HEK293 (cell line): ENCODE data around the gene EXOSC6.
A peak's percentile ranks its signal among the peaks of the same experiment; 100 is the strongest.
"Not testable (repeated sequence)": the region's sequence is repeated elsewhere in the genome, so short reads cannot be mapped to it uniquely, and the experiment has no call there.

Source experiments
- CTCF ChIA-PET: fragments of 350-600 bp; formaldehyde crosslinking; extraction: SDS; loops from one replicate; lab custom pipeline; 2021; ENCODE audit warnings: antibody characterized with exemption; lab: Yijun Ruan, JAX
- POLR2A ChIA-PET: fragments of 300-600 bp; formaldehyde crosslinking; extraction: SDS; loops from one replicate; lab custom pipeline; 2020; ENCODE audit warnings: antibody characterized with exemption, inconsistent platforms; lab: Yijun Ruan, JAX
- H3K27ac ChIP-seq: fragments of 200-500 bp; sonication (Bioruptor generic); 2 replicates; pipeline ENCODE4 v1.5.1; 2014; ENCODE audit warnings: low read depth, low read length, control low read depth, inconsistent platforms; ENCODE audit errors: extremely low read depth
- H3K36me3 ChIP-seq, 2 experiments: fragments of 200-500 bp in 1 of 2; sonication (Bioruptor generic) in 1 of 2; 1 replicate in 1 of 2; 2 replicates in 1 of 2; pipeline ENCODE4 v1.5.1; 2014 to 2017; ENCODE audit warnings: inconsistent platforms in 2 of 2, low read length in 2 of 2; ENCODE audit not compliant: control insufficient read depth in 2 of 2, insufficient read depth in 1 of 2
- H3K4me1 ChIP-seq: fragments of 200-500 bp; sonication (Bioruptor generic); 2 replicates; pipeline ENCODE4 v1.5.1; 2014; ENCODE audit warnings: mild to moderate bottlenecking, low read length, inconsistent platforms; ENCODE audit not compliant: control insufficient read depth, insufficient read depth
- H3K4me3 ChIP-seq: 2 replicates; pipeline ENCODE4 v1.5.1; 2011; ENCODE audit warnings: low read depth, mild to moderate bottlenecking, control low read depth, low read length, moderate library complexity
- H3K9me3 ChIP-seq: fragments of 200-500 bp; sonication (Bioruptor generic); 2 replicates; pipeline ENCODE4 v1.5.1; 2014; ENCODE audit warnings: low read depth, low read length, inconsistent platforms; ENCODE audit not compliant: control insufficient read depth, insufficient read depth
- GLIS1 ChIP-seq: fragments of 450-650 bp; formaldehyde crosslinking; IDR thresholded peaks from 2 replicates; pipeline ENCODE4 v1.5.1; 2016; ENCODE audit warnings: missing biosample characterization, missing genetic modification characterization
- GLIS2 ChIP-seq: fragments of 450-650 bp; formaldehyde crosslinking; IDR thresholded peaks from 2 replicates; pipeline ENCODE4 v1.5.1; 2016; ENCODE audit warnings: missing biosample characterization, missing genetic modification characterization
- IKZF3 ChIP-seq: fragments of 450-650 bp; IDR thresholded peaks from 2 replicates; pipeline ENCODE4 v1.5.0; 2018; ENCODE audit warnings: missing biosample characterization, mild to moderate bottlenecking, missing genetic modification characterization, moderate library complexity
- SALL2 ChIP-seq: fragments of 450-650 bp; formaldehyde crosslinking; IDR thresholded peaks from 2 replicates; pipeline ENCODE4 v1.5.0; 2017; ENCODE audit warnings: missing biosample characterization, mild to moderate bottlenecking, missing genetic modification characterization, borderline replicate concordance
- SP7 ChIP-seq: fragments of 450-650 bp; formaldehyde crosslinking; IDR thresholded peaks from 2 replicates; pipeline ENCODE4 v1.5.1; 2016; ENCODE audit warnings: missing biosample characterization, missing genetic modification characterization
- ZBTB11 ChIP-seq: fragments of 450-650 bp; formaldehyde crosslinking; conservative IDR thresholded peaks from 2 replicates; pipeline ENCODE4 v1.5.1; 2016; ENCODE audit warnings: low read depth, missing biosample characterization, missing genetic modification characterization
- ZFHX2 ChIP-seq: fragments of 450-650 bp; formaldehyde crosslinking; conservative IDR thresholded peaks from 2 replicates; pipeline ENCODE4 v1.5.1; 2016; ENCODE audit warnings: missing biosample characterization, missing genetic modification characterization
- ZNF10 ChIP-seq: fragments of 450-650 bp; formaldehyde crosslinking; IDR thresholded peaks from 2 replicates; pipeline ENCODE4 v1.5.1; 2017; ENCODE audit warnings: missing biosample characterization, missing genetic modification characterization
- ZNF16 ChIP-seq: fragments of 450-650 bp; formaldehyde crosslinking; IDR thresholded peaks from 2 replicates; pipeline ENCODE4 v1.5.1; 2016; ENCODE audit warnings: low read depth, missing biosample characterization, missing genetic modification characterization
- ZNF202 ChIP-seq: fragments of 450-650 bp; formaldehyde crosslinking; IDR thresholded peaks from 2 replicates; pipeline ENCODE4 v1.5.1; 2016; ENCODE audit warnings: missing biosample characterization, missing genetic modification characterization, borderline replicate concordance
- ZNF223 ChIP-seq: fragments of 450-650 bp; formaldehyde crosslinking; IDR thresholded peaks from 2 replicates; pipeline ENCODE4 v1.5.1; 2016; ENCODE audit warnings: missing biosample characterization, missing genetic modification characterization
- ZNF473 ChIP-seq: fragments of 450-650 bp; formaldehyde crosslinking; IDR thresholded peaks from 2 replicates; pipeline ENCODE4 v1.5.1; 2017; ENCODE audit warnings: missing biosample characterization, missing genetic modification characterization
- ZNF518A ChIP-seq: fragments of 450-650 bp; formaldehyde crosslinking; conservative IDR thresholded peaks from 2 replicates; pipeline ENCODE4 v1.5.1; 2016; ENCODE audit warnings: low read depth, missing biosample characterization, missing genetic modification characterization
- ZNF654 ChIP-seq: fragments of 450-650 bp; formaldehyde crosslinking; IDR thresholded peaks from 2 replicates; pipeline ENCODE4 v1.5.1; 2016; ENCODE audit warnings: low read depth, missing biosample characterization, missing genetic modification characterization
- ZNF660 ChIP-seq: fragments of 450-650 bp; IDR thresholded peaks from 2 replicates; pipeline ENCODE4 v1.5.1; 2018; ENCODE audit warnings: missing biosample characterization, mild to moderate bottlenecking, missing genetic modification characterization
- ZNF830 ChIP-seq: fragments of 450-650 bp; IDR thresholded peaks from 2 replicates; pipeline ENCODE4 v1.5.0; 2018; ENCODE audit warnings: missing biosample characterization, missing genetic modification characterization, low read depth, mild to moderate bottlenecking, moderate library complexity

The EXOSC6 gene

GRCh38 chr16:70269471-70269870 lies 17.7 kb upstream of the EXOSC6 start (continued):
- TF ChIP-seq SP7 (tag by site-specific recombination), result no peak
- no peak for TF ChIP-seq ZNF223 (tag by site-specific recombination)
- TF ChIP-seq ZNF202, result no peak
- no peak for TF ChIP-seq ZNF473 (tag by site-specific recombination)
- TF ChIP-seq ZBTB11 (tag by site-specific recombination), result no peak
- no peak for TF ChIP-seq ZNF518A (tag by site-specific recombination)
- TF ChIP-seq SALL2 (tag by site-specific recombination), result no peak
- TF ChIP-seq ZNF830, result no peak
- TF ChIP-seq GLIS1, result no peak
- no peak for TF ChIP-seq GLIS2 (tag by site-specific recombination)
- TF ChIP-seq, all 188 proteins: peak for 0

- H3K9me3 ChIP-seq, H3K4me3 ChIP-seq, H3K27ac ChIP-seq, H3K4me1 ChIP-seq: not testable (repeated sequence)
- H3K36me3 ChIP-seq, result peaks cover 78 to 92% of the 10 kb centered on the region in 2 experiments
- ChIA-PET CTCF (interaction anchor here (0.6 to 2.6 kb wide), 13 partner anchors 9 to 277 kb away, joined by 3 to 19 read pairs (median 4); partner anchors contain the start of gene EXOSC6), POLR2A (interaction anchor here (0.6 to 1.6 kb wide), 2 partner anchors 21 to 120 kb away, joined by 4 to 5 read pairs; partner anchors contain the start of gene AARS1)
These were observed 16.2 kb upstream of the EXOSC6 start for GRCh38 chr16:70267922-70268321.

GRCh38 chr16:70267516-70267915 lies 15.8 kb upstream of the EXOSC6 start:
- Histone ChIP-seq H3K4me3 (no peak overlapping the region), H3K9me3 (no peaks in the 10 kb centered on the region), H3K27ac (no peak overlapping the region), H3K4me1 (no peaks in the 10 kb centered on the region), H3K36me3 (peaks cover 78 to 91% of the 10 kb centered on the region in 2 experiments)
- ChIA-PET CTCF (interaction anchor here (0.6 to 2.6 kb wide), 12 partner anchors 8 to 278 kb away, joined by 3 to 19 read pairs (median 4); partner anchors contain the start of gene EXOSC6), POLR2A (interaction anchor here (0.6 to 1.6 kb wide), 3 partner anchors 16 to 121 kb away, joined by 3 to 5 read pairs (median 4); partner anchors contain the start of genes AARS1 and EXOSC6)
- TF ChIP-seq IKZF3 (tag by site-specific recombination) (no peak), ZNF654 (tag by site-specific recombination) (0 out of 2 replicates have a peak, but pooled peaks have one; percentile 8), ZFHX2 (no peak), ZNF10 (peak; percentile 58; the same call in 1 of the 2 replicates), ZNF16 (tag by site-specific recombination) (no peak), ZNF660 (tag by site-specific recombination) (0 out of 2 replicates have a peak, but pooled peaks have one; percentile 42)

GRCh38 chr16:70259903-70260302 lies 8.2 kb upstream of the EXOSC6 start:
- peaks cover 76 to 96% of the 10 kb centered on the region in 2 experiments for H3K36me3 ChIP-seq
- H3K27ac ChIP-seq, POLR2A ChIA-PET: not testable (repeated sequence)

More at GRCh38 chr16:70259903-70260302, 8.2 kb upstream of the EXOSC6 start:
- CTCF ChIA-PET, result interaction anchor here (0.6 to 4.4 kb wide), 3 partner anchors 7 to 394 kb away, joined by 3 to 24 read pairs (median 3); partner anchors contain the start of gene EXOSC6
- H3K9me3 ChIP-seq, H3K4me1 ChIP-seq, H3K4me3 ChIP-seq: not testable (repeated sequence)
